Astrocyte (in vitro differentiated cells and primary cell): ENCODE data around the gene RELB. TPM values are rescaled to one million over a fixed set of nuclear protein-coding genes. Genes with fewer than 3 reads are reported as not detected.

Source experiments
- DNase-seq: peaks from one replicate; pipeline ENCODE4 v3.0.0-alpha.2; 2010; ENCODE audit warnings: low read depth
- FAIRE-seq: peaks from 2 replicates; lab custom pipeline; 2011; peaks lifted over from hg19 to GRCh38; lab: Jason Lieb, UNC
- H2AFZ ChIP-seq: 2 replicates; pipeline ENCODE4 v1.6.0; 2012; ENCODE audit warnings: low read depth, low read length, inconsistent platforms
- H3K27ac ChIP-seq: 2 replicates; pipeline ENCODE4 v1.5.1; 2011; ENCODE audit warnings: low read depth, low read length, inconsistent platforms
- H3K27me3 ChIP-seq: 2 replicates; pipeline ENCODE4 v1.6.0; 2011; ENCODE audit warnings: low read length, inconsistent platforms; ENCODE audit not compliant: insufficient read depth
- H3K36me3 ChIP-seq: 2 replicates; pipeline ENCODE4 v1.5.1; 2011; ENCODE audit warnings: low read length, inconsistent platforms; ENCODE audit not compliant: insufficient read depth
- H3K4me1 ChIP-seq: 2 replicates; pipeline ENCODE4 v1.5.1; 2011; ENCODE audit warnings: low read length, inconsistent platforms; ENCODE audit not compliant: insufficient read depth
- H3K4me2 ChIP-seq: 2 replicates; pipeline ENCODE4 v1.6.0; 2012; ENCODE audit warnings: low read length, inconsistent platforms
- H3K4me3 ChIP-seq: 2 replicates; pipeline ENCODE4 v1.5.1; 2011; ENCODE audit warnings: low read depth, mild to moderate bottlenecking, low read length, inconsistent platforms; ENCODE audit not compliant: insufficient read depth
- H3K79me2 ChIP-seq: 2 replicates; pipeline ENCODE4 v1.6.0; 2012; ENCODE audit warnings: mild to moderate bottlenecking, low read length, inconsistent platforms; ENCODE audit not compliant: insufficient read depth
- H3K9ac ChIP-seq: 2 replicates; pipeline ENCODE4 v1.6.0; 2012; ENCODE audit warnings: mild to moderate bottlenecking, low read length, inconsistent platforms
- H3K9me3 ChIP-seq: 2 replicates; pipeline ENCODE4 v1.5.1; 2012; ENCODE audit warnings: low read depth, mild to moderate bottlenecking, low read length, inconsistent platforms; ENCODE audit not compliant: insufficient read depth
- H4K20me1 ChIP-seq: 2 replicates; pipeline ENCODE4 v1.6.0; 2012; ENCODE audit warnings: low read length, inconsistent platforms; ENCODE audit not compliant: insufficient read depth
- H3K27ac Mint-ChIP-seq: one replicate; pipeline ENCODE4 v1.8.0; 2021; ENCODE audit warnings: mild to moderate bottlenecking, mixed read lengths; ENCODE audit not compliant: unreplicated experiment
- H3K27me3 Mint-ChIP-seq: one replicate; pipeline ENCODE4 v1.8.0; 2021; ENCODE audit warnings: low read depth, mixed read lengths; ENCODE audit not compliant: unreplicated experiment
- H3K36me3 Mint-ChIP-seq: one replicate; pipeline ENCODE4 v1.8.0; 2021; ENCODE audit warnings: low read depth, mixed read lengths; ENCODE audit not compliant: unreplicated experiment
- H3K4me1 Mint-ChIP-seq: one replicate; pipeline ENCODE4 v1.8.0; 2021; ENCODE audit warnings: low read depth, mixed read lengths; ENCODE audit not compliant: unreplicated experiment
- H3K4me3 Mint-ChIP-seq: one replicate; pipeline ENCODE4 v1.8.0; 2021; ENCODE audit warnings: mild to moderate bottlenecking, moderate library complexity, mixed read lengths; ENCODE audit not compliant: unreplicated experiment
- H3K9me3 Mint-ChIP-seq: one replicate; pipeline ENCODE4 v1.8.0; 2021; ENCODE audit warnings: mild to moderate bottlenecking, mixed read lengths; ENCODE audit not compliant: unreplicated experiment
- EZH2 ChIP-seq: IDR thresholded peaks from 2 replicates; pipeline ENCODE4 v1.6.1; 2012; ENCODE audit warnings: mild to moderate bottlenecking, low read length, inconsistent platforms; ENCODE audit not compliant: insufficient read depth
- total RNA-seq: library from RNA; stranded (reverse); gene quantifications from 2 replicates; pipeline ENCODE4 v1.2.1, GENCODE V29; 2021
- TF ChIP-seq, protein P1 (sequence below): IDR thresholded peaks from 2 replicates; pipeline ENCODE4 v1.5.1; 2011; ENCODE audit warnings: low read depth, mild to moderate bottlenecking, inconsistent platforms, low read length, moderate library complexity; ENCODE audit not compliant: insufficient read depth

Gene RELB
- total RNA-seq, 1 donor from 2014 or later, result 14.0 TPM

GRCh38 chr19:45068041-45068440, 66.8 kb downstream of the RELB start:
- H4K20me1 ChIP-seq, result peaks cover 19% of the 10 kb centered on the region
- H3K36me3 ChIP-seq, result peaks cover 19% of the 10 kb centered on the region
- DNase-seq, result no peak
- peaks cover 20% of the 10 kb centered on the region for H3K36me3 Mint-ChIP-seq
- no peak overlapping the region for H3K4me2 ChIP-seq
- no peaks in the 10 kb centered on the region for H3K9me3 ChIP-seq
- no peak overlapping the region for H3K4me3 Mint-ChIP-seq
- H3K27me3 ChIP-seq, result no peaks in the 10 kb centered on the region
- H3K9ac ChIP-seq, result no peak overlapping the region
- no peak overlapping the region for H3K27ac ChIP-seq
- no peak overlapping the region for H3K4me3 ChIP-seq
- no peak overlapping the region for H3K27ac Mint-ChIP-seq
- no peak for TF ChIP-seq EZH2
- TF ChIP-seq, protein P1, sequence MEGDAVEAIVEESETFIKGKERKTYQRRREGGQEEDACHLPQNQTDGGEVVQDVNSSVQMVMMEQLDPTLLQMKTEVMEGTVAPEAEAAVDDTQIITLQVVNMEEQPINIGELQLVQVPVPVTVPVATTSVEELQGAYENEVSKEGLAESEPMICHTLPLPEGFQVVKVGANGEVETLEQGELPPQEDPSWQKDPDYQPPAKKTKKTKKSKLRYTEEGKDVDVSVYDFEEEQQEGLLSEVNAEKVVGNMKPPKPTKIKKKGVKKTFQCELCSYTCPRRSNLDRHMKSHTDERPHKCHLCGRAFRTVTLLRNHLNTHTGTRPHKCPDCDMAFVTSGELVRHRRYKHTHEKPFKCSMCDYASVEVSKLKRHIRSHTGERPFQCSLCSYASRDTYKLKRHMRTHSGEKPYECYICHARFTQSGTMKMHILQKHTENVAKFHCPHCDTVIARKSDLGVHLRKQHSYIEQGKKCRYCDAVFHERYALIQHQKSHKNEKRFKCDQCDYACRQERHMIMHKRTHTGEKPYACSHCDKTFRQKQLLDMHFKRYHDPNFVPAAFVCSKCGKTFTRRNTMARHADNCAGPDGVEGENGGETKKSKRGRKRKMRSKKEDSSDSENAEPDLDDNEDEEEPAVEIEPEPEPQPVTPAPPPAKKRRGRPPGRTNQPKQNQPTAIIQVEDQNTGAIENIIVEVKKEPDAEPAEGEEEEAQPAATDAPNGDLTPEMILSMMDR, result no peak
- H3K4me1 Mint-ChIP-seq, result no peaks in the 10 kb centered on the region
- no peaks in the 10 kb centered on the region for H3K27me3 Mint-ChIP-seq
- H3K9me3 Mint-ChIP-seq, result no peaks in the 10 kb centered on the region
- peaks cover 12% of the 10 kb centered on the region for H3K79me2 ChIP-seq
- no peak for FAIRE-seq
- H2AFZ ChIP-seq, result no peak overlapping the region
- no peaks in the 10 kb centered on the region for H3K4me1 ChIP-seq

DNA sequence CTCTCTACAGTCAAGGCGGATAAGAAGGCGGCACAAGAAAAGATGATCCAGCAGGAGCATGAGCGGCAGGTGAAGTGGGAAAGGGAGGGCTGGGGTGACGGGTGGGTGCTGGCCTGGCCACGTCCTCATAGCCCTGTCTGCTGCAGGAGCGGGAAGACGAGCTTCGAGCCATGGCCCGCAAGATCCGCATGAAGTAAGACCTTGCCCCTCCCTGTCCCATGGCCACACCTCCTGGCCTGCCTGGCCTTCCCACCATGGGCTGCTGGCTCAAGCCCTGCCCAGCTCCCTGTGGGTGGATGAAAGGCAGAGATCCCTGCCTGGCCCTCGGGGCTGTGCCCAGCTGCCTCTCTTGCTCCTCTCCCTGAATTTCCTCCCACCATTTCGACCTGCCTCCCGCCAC, 67.8 kb downstream of the RELB start:
- Histone ChIP-seq H3K27ac (no peak overlapping the region), H3K4me2 (no peak overlapping the region), H2AFZ (no peak overlapping the region), H3K4me1 (no peaks in the 10 kb centered on the region), H3K9me3 (no peaks in the 10 kb centered on the region), H3K79me2 (peaks cover 12% of the 10 kb centered on the region), H3K9ac (no peak overlapping the region), H4K20me1 (peaks cover 19% of the 10 kb centered on the region), H3K4me3 (no peak overlapping the region), H3K27me3 (no peaks in the 10 kb centered on the region), H3K36me3 (peaks cover 19% of the 10 kb centered on the region)
- DNase-seq (no peak), FAIRE-seq (no peak)
- Mint-ChIP-seq H3K36me3 (peaks cover 20% of the 10 kb centered on the region), H3K9me3 (no peaks in the 10 kb centered on the region), H3K4me1 (no peaks in the 10 kb centered on the region), H3K27me3 (no peaks in the 10 kb centered on the region), H3K4me3 (no peak overlapping the region), H3K27ac (no peak overlapping the region)
- TF ChIP-seq EZH2, result no peak
- TF ChIP-seq, protein P1, result no peak

DNA sequence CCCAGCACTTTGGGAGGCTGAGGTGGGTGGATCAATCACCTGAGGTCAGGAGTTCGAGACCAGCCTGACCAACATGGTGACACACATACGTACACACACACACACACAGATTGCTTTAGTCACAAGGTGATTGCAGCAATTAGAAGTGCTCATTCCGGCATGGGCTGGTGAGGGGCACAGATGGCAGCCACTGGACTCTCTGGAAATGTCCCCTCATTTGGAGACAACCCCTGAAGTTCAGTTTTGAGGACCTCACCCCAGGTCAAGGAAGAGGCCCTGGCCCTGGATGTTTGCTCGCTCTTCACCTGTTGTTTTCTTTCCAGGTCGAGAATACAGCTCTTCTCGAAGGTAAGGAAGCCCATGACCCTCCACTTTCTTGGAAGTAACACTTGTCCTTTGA, 69.0 kb downstream of the RELB start:
- Histone ChIP-seq H3K27me3 (no peaks in the 10 kb centered on the region), H3K9me3 (no peaks in the 10 kb centered on the region), H3K4me2 (no peak overlapping the region), H3K9ac (no peak overlapping the region), H4K20me1 (peaks cover 19% of the 10 kb centered on the region), H2AFZ (no peak overlapping the region), H3K79me2 (peaks cover 10% of the 10 kb centered on the region), H3K4me3 (no peak overlapping the region), H3K4me1 (no peaks in the 10 kb centered on the region), H3K36me3 (peaks cover 16% of the 10 kb centered on the region), H3K27ac (no peak overlapping the region)
- no peaks in the 10 kb centered on the region for H3K9me3 Mint-ChIP-seq
- H3K4me1 Mint-ChIP-seq, result no peaks in the 10 kb centered on the region
- no peak overlapping the region for H3K4me3 Mint-ChIP-seq
- TF ChIP-seq, protein P1, result no peak
- no peak for TF ChIP-seq EZH2
- FAIRE-seq, result no peak
- no peak for DNase-seq
- peaks cover 3% of the 10 kb centered on the region for H3K27me3 Mint-ChIP-seq
- H3K36me3 Mint-ChIP-seq, result peaks cover 20% of the 10 kb centered on the region
- H3K27ac Mint-ChIP-seq, result no peak overlapping the region
